ENCODE data around the gene ZNF668. TPM values are rescaled to one million over a fixed set of nuclear protein-coding genes. Genes with fewer than 3 reads are reported as not detected.

The ZNF668 gene
- total RNA-seq, 1 donor from 2014 or later, result 3.7 TPM

GRCh38 chr16:31079342-31079944 is 5.4 kb upstream of the ZNF668 start:
- Histone ChIP-seq H3K4me2 (no peak overlapping the region), H3K36me3 (no peaks in the 10 kb centered on the region), H3K9me3 (ENCODE audit: low read depth) (no peaks in the 10 kb centered on the region), H3K4me3 (no peak overlapping the region), H3K4me1 (peaks cover 6% of the 10 kb centered on the region), H3F3A (ENCODE audit: low read depth) (peaks cover 10% of the 10 kb centered on the region), H3K9ac (no peak overlapping the region), H3K27me3 (no peaks in the 10 kb centered on the region), H3K79me2 (ENCODE audit: low read depth) (peaks cover 31% of the 10 kb centered on the region), H4K20me1 (ENCODE audit: low read depth) (peaks cover 59% of the 10 kb centered on the region), H2AFZ (replicated peaks) (no peak overlapping the region), H3K27ac (no peak overlapping the region)
- Mint-ChIP-seq H3K36me3 (peaks cover 24% of the 10 kb centered on the region), H3K27ac (no peak overlapping the region), H3K27me3 (ENCODE audit: insufficient read depth, low read depth) (peaks cover 13% of the 10 kb centered on the region), H3K9me3 (no peaks in the 10 kb centered on the region), H3K4me3 (no peak overlapping the region), H3K4me1 (peaks cover 10% of the 10 kb centered on the region)
- no peak for TF ChIP-seq EZH2phosphoT487 (IDR thresholded peaks at IDR 0.05)
- no peak for TF ChIP-seq CTCF (IDR thresholded peaks at IDR 0.05)
- no peak for TF ChIP-seq EZH2 (IDR thresholded peaks at IDR 0.05)
- no peak for DNase-seq (ENCODE audit: low spot score)

- no peaks in the 10 kb centered on the region for H3K36me3 ChIP-seq
- no peak overlapping the region for H3K27ac ChIP-seq
- Mint-ChIP-seq H3K4me3 (no peak overlapping the region), H3K9me3 (no peaks in the 10 kb centered on the region), H3K36me3 (peaks cover 24% of the 10 kb centered on the region), H3K27me3 (ENCODE audit: insufficient read depth, low read depth) (peaks cover 13% of the 10 kb centered on the region), H3K27ac (no peak overlapping the region), H3K4me1 (peaks cover 10% of the 10 kb centered on the region)
- H3K4me3 ChIP-seq, result no peak overlapping the region
- no peak for TF ChIP-seq EZH2 (IDR thresholded peaks at IDR 0.05)
- no peak for TF ChIP-seq CTCF (IDR thresholded peaks at IDR 0.05)
- no peak for TF ChIP-seq EZH2phosphoT487 (IDR thresholded peaks at IDR 0.05)
- DNase-seq (ENCODE audit: low spot score), result no peak
- no peak overlapping the region for H3K4me2 ChIP-seq
- H3F3A ChIP-seq (ENCODE audit: low read depth), result peaks cover 15% of the 10 kb centered on the region
- H3K9me3 ChIP-seq (ENCODE audit: low read depth), result no peaks in the 10 kb centered on the region
- H3K27me3 ChIP-seq, result no peaks in the 10 kb centered on the region
- H3K4me1 ChIP-seq, result peaks cover 6% of the 10 kb centered on the region
- peaks cover 59% of the 10 kb centered on the region for H4K20me1 ChIP-seq (ENCODE audit: low read depth)
- no peak overlapping the region for H3K9ac ChIP-seq
- peaks cover 31% of the 10 kb centered on the region for H3K79me2 ChIP-seq (ENCODE audit: low read depth)
- no peak overlapping the region for H2AFZ ChIP-seq (replicated peaks)
These were observed 4.7 kb upstream of the ZNF668 start for GRCh38 chr16:31078597-31079341.

GRCh38 chr16:31077592-31078396 is 3.8 kb upstream of the ZNF668 start:
- H3K4me3 Mint-ChIP-seq, result no peak overlapping the region
- no peaks in the 10 kb centered on the region for H3K9me3 Mint-ChIP-seq
- DNase-seq (ENCODE audit: low spot score), result no peak
- H3K9ac ChIP-seq, result no peak overlapping the region
- H4K20me1 ChIP-seq (ENCODE audit: low read depth), result peaks cover 57% of the 10 kb centered on the region
- H3K36me3 ChIP-seq, result no peaks in the 10 kb centered on the region
- H3K36me3 Mint-ChIP-seq, result peaks cover 22% of the 10 kb centered on the region
- no peak overlapping the region for H2AFZ ChIP-seq (replicated peaks)
- H3K79me2 ChIP-seq (ENCODE audit: low read depth), result peaks cover 34% of the 10 kb centered on the region
- no peaks in the 10 kb centered on the region for H3K9me3 ChIP-seq (ENCODE audit: low read depth)
- peaks cover 6% of the 10 kb centered on the region for H3K4me1 ChIP-seq
- peaks cover 21% of the 10 kb centered on the region for H3F3A ChIP-seq (ENCODE audit: low read depth)
- H3K27ac ChIP-seq, result no peak overlapping the region
- H3K27me3 Mint-ChIP-seq (ENCODE audit: insufficient read depth, low read depth), result peaks cover 13% of the 10 kb centered on the region
- H3K27ac Mint-ChIP-seq, result no peak overlapping the region
- no peak overlapping the region for H3K4me3 ChIP-seq
- no peak for TF ChIP-seq EZH2 (IDR thresholded peaks at IDR 0.05)
- TF ChIP-seq EZH2phosphoT487 (IDR thresholded peaks at IDR 0.05), result no peak
- no peak for TF ChIP-seq CTCF (IDR thresholded peaks at IDR 0.05)
- H3K4me2 ChIP-seq, result no peak overlapping the region
- H3K4me1 Mint-ChIP-seq, result peaks cover 10% of the 10 kb centered on the region
- H3K27me3 ChIP-seq, result no peaks in the 10 kb centered on the region
